ENCODE data around the gene HSPB7.
A peak's percentile ranks its signal among the peaks of the same experiment; 100 is the strongest.

DNA sequence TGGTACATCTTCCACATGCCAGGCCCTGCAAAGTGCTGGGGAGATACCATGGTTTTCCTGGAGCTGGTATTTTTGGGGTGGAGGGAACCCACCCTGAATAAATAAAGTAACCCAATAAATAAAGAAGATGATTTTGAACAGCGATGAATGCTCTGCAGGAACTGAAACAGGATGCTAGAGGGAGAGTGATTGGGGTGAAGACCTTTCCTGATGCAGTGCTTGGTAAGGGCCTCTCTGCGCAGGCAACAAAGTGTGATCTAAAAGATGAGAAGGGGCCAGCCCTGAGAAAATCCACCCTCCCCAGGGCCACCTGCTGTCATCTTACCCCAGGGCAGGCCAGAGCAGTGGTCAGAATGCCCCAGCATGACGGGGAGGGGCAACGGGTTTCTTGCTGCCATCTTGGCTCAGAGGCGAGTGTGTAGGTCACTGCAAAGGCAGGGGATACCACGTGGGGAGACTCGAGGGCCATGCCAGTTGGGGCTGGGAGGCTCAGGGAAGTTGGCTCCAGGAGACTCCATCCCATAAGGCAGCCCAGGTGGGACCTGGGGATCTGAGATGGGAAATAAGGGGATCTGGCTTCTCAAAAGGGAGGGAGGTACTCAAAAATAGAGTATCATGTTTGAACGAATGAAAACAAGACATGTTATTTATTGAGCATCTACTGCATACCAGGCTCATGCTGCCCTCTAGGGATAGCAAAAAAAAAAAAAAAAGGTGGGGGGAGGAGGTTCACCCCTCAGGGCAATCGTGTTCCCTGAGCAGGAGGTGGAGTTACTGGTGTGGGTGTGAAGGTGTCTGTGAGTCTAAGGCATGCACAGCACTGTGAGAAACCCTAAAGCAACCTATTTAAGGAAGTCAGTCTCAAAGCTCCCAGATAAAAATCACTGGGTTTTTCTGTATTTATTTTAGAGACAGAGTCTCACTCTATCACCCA is 11.0 kb downstream of the HSPB7 start:
- TF ChIP-seq, protein P1, sequence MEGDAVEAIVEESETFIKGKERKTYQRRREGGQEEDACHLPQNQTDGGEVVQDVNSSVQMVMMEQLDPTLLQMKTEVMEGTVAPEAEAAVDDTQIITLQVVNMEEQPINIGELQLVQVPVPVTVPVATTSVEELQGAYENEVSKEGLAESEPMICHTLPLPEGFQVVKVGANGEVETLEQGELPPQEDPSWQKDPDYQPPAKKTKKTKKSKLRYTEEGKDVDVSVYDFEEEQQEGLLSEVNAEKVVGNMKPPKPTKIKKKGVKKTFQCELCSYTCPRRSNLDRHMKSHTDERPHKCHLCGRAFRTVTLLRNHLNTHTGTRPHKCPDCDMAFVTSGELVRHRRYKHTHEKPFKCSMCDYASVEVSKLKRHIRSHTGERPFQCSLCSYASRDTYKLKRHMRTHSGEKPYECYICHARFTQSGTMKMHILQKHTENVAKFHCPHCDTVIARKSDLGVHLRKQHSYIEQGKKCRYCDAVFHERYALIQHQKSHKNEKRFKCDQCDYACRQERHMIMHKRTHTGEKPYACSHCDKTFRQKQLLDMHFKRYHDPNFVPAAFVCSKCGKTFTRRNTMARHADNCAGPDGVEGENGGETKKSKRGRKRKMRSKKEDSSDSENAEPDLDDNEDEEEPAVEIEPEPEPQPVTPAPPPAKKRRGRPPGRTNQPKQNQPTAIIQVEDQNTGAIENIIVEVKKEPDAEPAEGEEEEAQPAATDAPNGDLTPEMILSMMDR (IDR thresholded peaks at IDR 0.05; ENCODE audit: control extremely low read depth in 1 of 3, insufficient read depth in 1 of 3, low read depth in 1 of 3, low read length in 3 of 3): peak in 1 of 3 experiments; percentile 10; a peak in 1 of 4 replicates
- TF ChIP-seq ZNF274 (IDR thresholded peaks at IDR 0.05; ENCODE audit: borderline replicate concordance, extremely low read depth, low read length) (no peak), POLR2A (IDR thresholded peaks at IDR 0.05; ENCODE audit: control extremely low read depth in 1 of 2, low read depth in 2 of 2, low read length in 2 of 2) (no peak), POLR2AphosphoS5 (IDR thresholded peaks at IDR 0.05; ENCODE audit: low read depth, low read length) (no peak), HDAC6 (IDR thresholded peaks at IDR 0.05; ENCODE audit: low read depth, low read length) (no peak), PHF8 (conservative IDR thresholded peaks at IDR 0.05; ENCODE audit: low read depth, low read length) (no peak), EZH2 (IDR thresholded peaks at IDR 0.05; ENCODE audit: low read depth, low read length, severe bottlenecking) (no peak), EP300 (IDR thresholded peaks at IDR 0.05; ENCODE audit: borderline replicate concordance in 1 of 2, low read depth in 2 of 2, low read length in 2 of 2) (no peak), TAF1 (IDR thresholded peaks at IDR 0.05; ENCODE audit: low read depth, low read length) (no peak), CREB1 (IDR thresholded peaks at IDR 0.05) (no peak), RAD21 (IDR thresholded peaks at IDR 0.05 in 1 of 2, conservative IDR thresholded peaks at IDR 0.05 in 1 of 2; ENCODE audit: low read depth in 2 of 2, low read length in 2 of 2) (no peak; a peak in 1 of 4 replicates), JUND (IDR thresholded peaks at IDR 0.05; ENCODE audit: low read length) (no peak)
- TF ChIP-seq, protein P2, sequence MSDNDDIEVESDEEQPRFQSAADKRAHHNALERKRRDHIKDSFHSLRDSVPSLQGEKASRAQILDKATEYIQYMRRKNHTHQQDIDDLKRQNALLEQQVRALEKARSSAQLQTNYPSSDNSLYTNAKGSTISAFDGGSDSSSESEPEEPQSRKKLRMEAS (IDR thresholded peaks at IDR 0.05): no peak
